ENCODE measurements around the gene MARCHF4. TPM values are rescaled to one million over a fixed set of nuclear protein-coding genes. Genes with fewer than 3 reads are reported as not detected.

The MARCHF4 gene
- total and polyA plus RNA-seq, 9 of the 15 experiments (the other 6 are each of a cell fraction or from before 2014, with no cell fraction given), result 0.05 TPM; not detected in 8

GRCh38 chr2:216389570-216389969 is 17.3 kb upstream of the MARCHF4 start (continued):
- TF ChIP-seq AFF1 (IDR thresholded peaks at IDR 0.05; ENCODE audit: low read depth in 1 of 2, partially characterized antibody in 2 of 2), result no peak
- peak; percentile 65; the same call in 1 of the 2 replicates for TF ChIP-seq POLR2H (tag; IDR thresholded peaks at IDR 0.05; ENCODE audit: low read depth)
- TF ChIP-seq ARID3A (IDR thresholded peaks at IDR 0.05; ENCODE audit: borderline replicate concordance, low read depth, low read length), result no peak
- TF ChIP-seq POLR2A (conservative IDR thresholded peaks at IDR 0.05), result no peak
- TF ChIP-seq ZBTB43 (CRISPR knock-in tag; IDR thresholded peaks at IDR 0.05), result no peak
- TF ChIP-seq BRF1 (IDR thresholded peaks at IDR 0.05; ENCODE audit: borderline replicate concordance, extremely low read depth, insufficient read length), result no peak
- 0 out of 2 replicates have a peak, but pooled peaks have one; percentile 11 for TF ChIP-seq L3MBTL2 (IDR thresholded peaks at IDR 0.05)
- TF ChIP-seq ILF3 (IDR thresholded peaks at IDR 0.05; ENCODE audit: borderline replicate concordance), result no peak
- TF ChIP-seq HCFC1 (IDR thresholded peaks at IDR 0.05; ENCODE audit: low read depth, low read length), result no peak
- peak; percentile 81 for TF ChIP-seq ATF4 (CRISPR knock-in tag; IDR thresholded peaks at IDR 0.05)
- no peak for TF ChIP-seq PTTG1 (tag; IDR thresholded peaks at IDR 0.05; ENCODE audit: low read depth)
- TF ChIP-seq SMAD1 (IDR thresholded peaks at IDR 0.05; ENCODE audit: low read depth, low read length, partially characterized antibody), result no peak
- TF ChIP-seq PHB2 (IDR thresholded peaks at IDR 0.05; ENCODE audit: low read depth), result no peak
- TF ChIP-seq NFXL1 (CRISPR knock-in tag; IDR thresholded peaks at IDR 0.05), result no peak
- TF ChIP-seq TAF9B (IDR thresholded peaks at IDR 0.05; ENCODE audit: partially characterized antibody), result no peak
- TF ChIP-seq GTF2E2 (tag; IDR thresholded peaks at IDR 0.05), result no peak
- TF ChIP-seq KAT7 (CRISPR knock-in tag; IDR thresholded peaks at IDR 0.05; ENCODE audit: borderline replicate concordance), result no peak
- no peak for TF ChIP-seq TAL1 (IDR thresholded peaks at IDR 0.05)
- TF ChIP-seq HIVEP1 (CRISPR knock-in tag; IDR thresholded peaks at IDR 0.05), result no peak
- TF ChIP-seq EP300 (IDR thresholded peaks at IDR 0.05; ENCODE audit: low read length), result peak; percentile 34; the same call in 1 of the 2 replicates

All from K562 (cell line).